Endothelial cell of umbilical vein (primary cell): ENCODE measurements around the gene ACADVL. TPM values are rescaled to one million over a fixed set of nuclear protein-coding genes. Genes with fewer than 3 reads are reported as not detected.

ENCODE experiments used
- BruUV-seq: library from RNA; stranded (reverse); fragments of 400-500 nt; replicated peaks from 2 replicates; lab custom pipeline; 2021; lab: Mats Ljungman, UMichigan
- CTCF ChIA-PET: fragments of 300-600, 350-600 bp; sonication (Branson Sonifier 250); formaldehyde crosslinking; loops from one replicate; lab custom pipeline; 2021; ENCODE audit warnings: antibody characterized with exemption, inconsistent platforms; lab: Charles Lee
- POLR2A ChIA-PET: fragments of 300-600, 350-600 bp; sonication (Branson Sonifier 250); formaldehyde crosslinking; loops from one replicate; lab custom pipeline; 2021; ENCODE audit warnings: antibody characterized with exemption, inconsistent platforms; lab: Charles Lee
- DNase-seq: peaks from one replicate; pipeline ENCODE4 v3.0.0-alpha.2; 2011; ENCODE audit warnings: low read depth, low spot score
- FAIRE-seq: peaks from 2 replicates; lab custom pipeline; 2011; peaks lifted over from hg19 to GRCh38; lab: Jason Lieb, UNC
- H2AFZ ChIP-seq: 2 replicates; pipeline ENCODE4 v1.6.0; 2012; ENCODE audit warnings: low read depth, low read length, control low read depth, inconsistent platforms
- H3K27ac ChIP-seq: 2 replicates; pipeline ENCODE4 v1.5.1; 2011; ENCODE audit warnings: low read depth, mild to moderate bottlenecking, control low read depth, low read length, moderate library complexity; ENCODE audit not compliant: insufficient read depth
- H3K27me3 ChIP-seq, 2 experiments: 2 replicates each; pipeline versions ENCODE4 v1.6.0 to v1.6.1; 2011; ENCODE audit warnings: low read length in 2 of 2, mixed read lengths in 1 of 2; ENCODE audit not compliant: control insufficient read depth in 2 of 2, insufficient read depth in 2 of 2
- H3K36me3 ChIP-seq, 2 experiments: 2 replicates in 1 of 2; 3 replicates in 1 of 2; pipeline ENCODE4 v1.5.1; 2011; ENCODE audit warnings: low read length in 2 of 2, mild to moderate bottlenecking in 1 of 2, moderate library complexity in 1 of 2; ENCODE audit not compliant: control insufficient read depth in 2 of 2, insufficient read depth in 2 of 2; ENCODE audit errors: extremely low read depth in 1 of 2
- H3K4me1 ChIP-seq: 3 replicates; pipeline ENCODE4 v1.5.1; 2011; ENCODE audit warnings: mild to moderate bottlenecking, low read length; ENCODE audit not compliant: control insufficient read depth, insufficient read depth; ENCODE audit errors: extremely low read depth
- H3K4me2 ChIP-seq: 2 replicates; pipeline ENCODE4 v1.6.1; 2011; ENCODE audit warnings: low read length, control low read depth, mixed read lengths; ENCODE audit not compliant: insufficient read depth
- H3K4me3 ChIP-seq, 3 experiments: fragments of 200-600 bp in 1 of 3; sonication (generic), shearing (Covaris generic) in 1 of 3; replicated peaks in 1 of 3; 2 replicates each; pipeline ENCODE4 v1.5.1; 2011 to 2016; ENCODE audit warnings: control low read depth in 3 of 3, low read length in 3 of 3, mild to moderate bottlenecking in 2 of 3, inconsistent platforms in 1 of 3, low read depth in 1 of 3, moderate library complexity in 1 of 3; ENCODE audit not compliant: insufficient read depth in 1 of 3
- H3K79me2 ChIP-seq: 2 replicates; pipeline ENCODE4 v1.6.0; 2012; ENCODE audit warnings: low read length, inconsistent platforms; ENCODE audit not compliant: control insufficient read depth, insufficient read depth
- H3K9ac ChIP-seq: replicated peaks from 2 replicates; pipeline ENCODE3; 2011; ENCODE audit warnings: low read length, control low read depth; ENCODE audit not compliant: insufficient read depth; ENCODE audit errors: extremely low read depth
- H3K9me1 ChIP-seq: replicated peaks from 3 replicates; pipeline ENCODE4 v1.6.0; 2011; ENCODE audit warnings: mild to moderate bottlenecking, low read length; ENCODE audit not compliant: control insufficient read depth, insufficient read depth; ENCODE audit errors: extremely low read depth
- H3K9me3 ChIP-seq: replicated peaks from 2 replicates; pipeline ENCODE4 v1.5.1; 2012; ENCODE audit warnings: low read length, inconsistent platforms; ENCODE audit not compliant: control insufficient read depth, insufficient read depth
- H4K20me1 ChIP-seq: replicated peaks from 2 replicates; pipeline ENCODE3; 2011; ENCODE audit warnings: mild to moderate bottlenecking, low read length; ENCODE audit not compliant: control insufficient read depth, insufficient read depth; ENCODE audit errors: extremely low read depth
- EZH2 ChIP-seq: IDR thresholded peaks from 2 replicates; pipeline ENCODE4 v1.6.1; 2012; ENCODE audit warnings: borderline replicate concordance, low read depth, mild to moderate bottlenecking, moderate library complexity, low read length, inconsistent platforms; ENCODE audit not compliant: severe bottlenecking
- FOS ChIP-seq: IDR thresholded peaks from 2 replicates; pipeline ENCODE4 v1.6.1; 2011; ENCODE audit warnings: mild to moderate bottlenecking, low read length, moderate library complexity, borderline replicate concordance; ENCODE audit not compliant: insufficient read depth
- GATA2 ChIP-seq: IDR thresholded peaks from 2 replicates; pipeline ENCODE4 v1.7.0; 2011; ENCODE audit warnings: low read depth, mild to moderate bottlenecking, moderate library complexity, mixed read lengths, low read length; ENCODE audit not compliant: insufficient read length, insufficient read depth
- JUN ChIP-seq: IDR thresholded peaks from 2 replicates; pipeline ENCODE4 v1.6.1; 2011; ENCODE audit warnings: borderline replicate concordance, low read depth; ENCODE audit not compliant: insufficient read length, insufficient read depth
- MYC ChIP-seq: IDR thresholded peaks from one replicate; pipeline ENCODE4 v1.6.1; 2011; ENCODE audit warnings: mild to moderate bottlenecking, low read depth, low read length
- POLR2A ChIP-seq: IDR thresholded peaks from 2 replicates; pipeline ENCODE4 v1.6.1; 2012; ENCODE audit warnings: low read depth, mild to moderate bottlenecking, control low read depth, low read length
- POLR2AphosphoS5 ChIP-seq: IDR thresholded peaks from 2 replicates; pipeline ENCODE4 v1.6.1; 2012; ENCODE audit warnings: low read depth, mild to moderate bottlenecking, control low read depth, low read length, moderate library complexity; ENCODE audit not compliant: insufficient read depth
- dilution Hi-C: fragments of 300-500 bp; cut with MboI; formaldehyde crosslinking; loops from one replicate; pipeline ENCODE4 v1.15.0; 2019; ENCODE audit warnings: low sequenced_read_pairs; ENCODE audit not compliant: extremely low pct_ligation_motif_present
- intact Hi-C: fragments of 100-400 bp; cut with micrococcal nuclease; formaldehyde crosslinking; loops from one replicate; pipeline ENCODE4 v1.10.0; 2022
- polyA plus RNA-seq, 4 experiments: library from polyadenylated mRNA; depleted of rRNA in 3 of 4; stranded (reverse) in 3 of 4; unstranded in 1 of 4; fragments of >200 nt; gene quantifications; 2 replicates each; pipeline versions ENCODE4 v1.2.1 to v1.2.3, GENCODE V29; 2011 to 2012; ENCODE audit warnings: missing spikeins in 1 of 4
- total RNA-seq: library from RNA; stranded (reverse); gene quantifications from 2 replicates; pipeline ENCODE4 v1.2.3, GENCODE V29; 2021
- TF ChIP-seq, protein P1 (sequence below): IDR thresholded peaks from 2 replicates; pipeline ENCODE4 v1.6.1; 2011; ENCODE audit not compliant: insufficient read depth, insufficient read length
- TF ChIP-seq, protein P2 (sequence below), 2 donors: IDR thresholded peaks; 1 replicate in 1 of 2; 2 replicates in 1 of 2; pipeline ENCODE4 v1.5.1; 2011; ENCODE audit warnings: low read length in 2 of 2, mild to moderate bottlenecking in 2 of 2, moderate library complexity in 2 of 2, control low read depth in 1 of 2, inconsistent platforms in 1 of 2, low read depth in 1 of 2; ENCODE audit not compliant: insufficient read depth in 1 of 2; ENCODE audit errors: extremely low read depth in 1 of 2

ACADVL gene
- total and polyA plus RNA-seq, 2 donors (not counting 3 experiments of a cell fraction or from before 2014, with no cell fraction given), result 308 to 376 TPM

DNA sequence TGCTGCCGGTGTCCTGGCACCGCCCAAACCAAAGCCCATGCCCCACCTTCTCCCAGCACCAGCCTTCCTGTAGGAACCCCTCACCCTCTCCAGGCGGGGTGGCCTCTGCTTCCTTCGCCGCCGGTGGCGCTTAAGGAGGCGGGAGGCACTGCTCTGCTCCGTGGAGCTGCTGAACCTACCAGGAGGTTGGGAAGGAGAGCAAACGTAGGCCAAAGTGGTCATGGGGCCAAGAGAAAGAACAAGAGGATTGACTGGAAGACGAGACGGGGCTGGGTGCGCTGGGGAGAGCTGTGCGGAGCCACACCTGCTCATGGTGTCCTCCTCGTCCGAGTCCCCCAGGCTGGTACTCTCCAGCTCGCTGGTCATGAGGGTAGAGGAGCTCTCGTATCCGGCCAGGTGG is 9.8 kb downstream of the ACADVL start:
- Histone ChIP-seq H3K36me3 (peaks cover 12 to 32% of the 10 kb centered on the region in 2 experiments), H3K9ac (no peak overlapping the region), H3K4me2 (no peak overlapping the region), H3K9me3 (no peaks in the 10 kb centered on the region), H2AFZ (no peak overlapping the region), H3K27me3 (no peaks in the 10 kb centered on the region), H3K27ac (no peak overlapping the region), H3K9me1 (no peaks in the 10 kb centered on the region), H4K20me1 (peaks cover 4% of the 10 kb centered on the region), H3K4me3 (no peak overlapping the region), H3K79me2 (peaks cover 37% of the 10 kb centered on the region), H3K4me1 (no peaks in the 10 kb centered on the region)
- ChIA-PET CTCF (interaction anchor here (0.9 kb wide), 1 partner anchor 9 kb away, joined by 3 read pairs; no protein-coding TSS in a partner anchor), POLR2A (no interaction called here)
- FAIRE-seq, result no peak
- TF ChIP-seq, protein P1, sequence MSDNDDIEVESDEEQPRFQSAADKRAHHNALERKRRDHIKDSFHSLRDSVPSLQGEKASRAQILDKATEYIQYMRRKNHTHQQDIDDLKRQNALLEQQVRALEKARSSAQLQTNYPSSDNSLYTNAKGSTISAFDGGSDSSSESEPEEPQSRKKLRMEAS, result no peak
- no peak for TF ChIP-seq POLR2AphosphoS5
- TF ChIP-seq POLR2A, result no peak
- TF ChIP-seq EZH2, result no peak
- no peak for TF ChIP-seq JUN
- TF ChIP-seq GATA2, result no peak
- TF ChIP-seq FOS, result no peak
- TF ChIP-seq, protein P2, sequence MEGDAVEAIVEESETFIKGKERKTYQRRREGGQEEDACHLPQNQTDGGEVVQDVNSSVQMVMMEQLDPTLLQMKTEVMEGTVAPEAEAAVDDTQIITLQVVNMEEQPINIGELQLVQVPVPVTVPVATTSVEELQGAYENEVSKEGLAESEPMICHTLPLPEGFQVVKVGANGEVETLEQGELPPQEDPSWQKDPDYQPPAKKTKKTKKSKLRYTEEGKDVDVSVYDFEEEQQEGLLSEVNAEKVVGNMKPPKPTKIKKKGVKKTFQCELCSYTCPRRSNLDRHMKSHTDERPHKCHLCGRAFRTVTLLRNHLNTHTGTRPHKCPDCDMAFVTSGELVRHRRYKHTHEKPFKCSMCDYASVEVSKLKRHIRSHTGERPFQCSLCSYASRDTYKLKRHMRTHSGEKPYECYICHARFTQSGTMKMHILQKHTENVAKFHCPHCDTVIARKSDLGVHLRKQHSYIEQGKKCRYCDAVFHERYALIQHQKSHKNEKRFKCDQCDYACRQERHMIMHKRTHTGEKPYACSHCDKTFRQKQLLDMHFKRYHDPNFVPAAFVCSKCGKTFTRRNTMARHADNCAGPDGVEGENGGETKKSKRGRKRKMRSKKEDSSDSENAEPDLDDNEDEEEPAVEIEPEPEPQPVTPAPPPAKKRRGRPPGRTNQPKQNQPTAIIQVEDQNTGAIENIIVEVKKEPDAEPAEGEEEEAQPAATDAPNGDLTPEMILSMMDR (IDR thresholded peaks at IDR 0.05; ENCODE audit: extremely low read depth in 1 of 2, insufficient read depth in 1 of 2, low read depth in 1 of 2, low read length in 2 of 2), result no peak
- no peak for TF ChIP-seq MYC
- intact Hi-C loops (no loop called here), dilution Hi-C loops (no loop called here)
- no peak for DNase-seq
- BruUV-seq, result no TSS peak
